ENCODE data around the gene SPR. TPM values are rescaled to one million over a fixed set of nuclear protein-coding genes. Genes with fewer than 3 reads are reported as not detected.

The SPR gene
- total and polyA plus RNA-seq, 2 of the 13 experiments (the other 11 are each of a cell fraction or from before 2014, with no cell fraction given), result 34.0 to 96.0 TPM

- TF ChIP-seq, protein P1, sequence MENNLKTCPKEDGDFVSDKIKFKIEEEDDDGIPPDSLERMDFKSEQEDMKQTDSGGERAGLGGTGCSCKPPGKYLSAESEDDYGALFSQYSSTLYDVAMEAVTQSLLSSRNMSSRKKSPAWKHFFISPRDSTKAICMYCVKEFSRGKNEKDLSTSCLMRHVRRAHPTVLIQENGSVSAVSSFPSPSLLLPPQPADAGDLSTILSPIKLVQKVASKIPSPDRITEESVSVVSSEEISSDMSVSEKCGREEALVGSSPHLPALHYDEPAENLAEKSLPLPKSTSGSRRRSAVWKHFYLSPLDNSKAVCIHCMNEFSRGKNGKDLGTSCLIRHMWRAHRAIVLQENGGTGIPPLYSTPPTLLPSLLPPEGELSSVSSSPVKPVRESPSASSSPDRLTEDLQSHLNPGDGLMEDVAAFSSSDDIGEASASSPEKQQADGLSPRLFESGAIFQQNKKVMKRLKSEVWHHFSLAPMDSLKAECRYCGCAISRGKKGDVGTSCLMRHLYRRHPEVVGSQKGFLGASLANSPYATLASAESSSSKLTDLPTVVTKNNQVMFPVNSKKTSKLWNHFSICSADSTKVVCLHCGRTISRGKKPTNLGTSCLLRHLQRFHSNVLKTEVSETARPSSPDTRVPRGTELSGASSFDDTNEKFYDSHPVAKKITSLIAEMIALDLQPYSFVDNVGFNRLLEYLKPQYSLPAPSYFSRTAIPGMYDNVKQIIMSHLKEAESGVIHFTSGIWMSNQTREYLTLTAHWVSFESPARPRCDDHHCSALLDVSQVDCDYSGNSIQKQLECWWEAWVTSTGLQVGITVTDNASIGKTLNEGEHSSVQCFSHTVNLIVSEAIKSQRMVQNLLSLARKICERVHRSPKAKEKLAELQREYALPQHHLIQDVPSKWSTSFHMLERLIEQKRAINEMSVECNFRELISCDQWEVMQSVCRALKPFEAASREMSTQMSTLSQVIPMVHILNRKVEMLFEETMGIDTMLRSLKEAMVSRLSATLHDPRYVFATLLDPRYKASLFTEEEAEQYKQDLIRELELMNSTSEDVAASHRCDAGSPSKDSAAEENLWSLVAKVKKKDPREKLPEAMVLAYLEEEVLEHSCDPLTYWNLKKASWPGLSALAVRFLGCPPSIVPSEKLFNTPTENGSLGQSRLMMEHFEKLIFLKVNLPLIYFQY (CRISPR knock-in tag; IDR thresholded peaks at IDR 0.05; ENCODE audit: borderline replicate concordance), result peak; percentile 76; the same call in 1 of the 2 replicates
- TF ChIP-seq ZNF496 (CRISPR knock-in tag; IDR thresholded peaks at IDR 0.05; ENCODE audit: insufficient replicate concordance), result no peak
- no peak; the same call in 1 of the 2 replicates for TF ChIP-seq ZFP1 (CRISPR knock-in tag; IDR thresholded peaks at IDR 0.05)
- TF ChIP-seq DR1 (CRISPR knock-in tag; IDR thresholded peaks at IDR 0.05), result peak; percentile 38; the same call in 1 of the 2 replicates
- peak; percentile 79; the same call in 1 of the 2 replicates for TF ChIP-seq ZNF331 (CRISPR knock-in tag; IDR thresholded peaks at IDR 0.05)
- TF ChIP-seq AKNA (CRISPR knock-in tag; IDR thresholded peaks at IDR 0.05; ENCODE audit: borderline replicate concordance), result no peak
- TF ChIP-seq E2F1 (CRISPR knock-in tag; IDR thresholded peaks at IDR 0.05), result no peak
- peak; percentile 89 for TF ChIP-seq ZMYM4 (CRISPR knock-in tag; IDR thresholded peaks at IDR 0.05)
- peak; percentile 56; the same call in 1 of the 2 replicates for TF ChIP-seq RXRB (CRISPR knock-in tag; IDR thresholded peaks at IDR 0.05; ENCODE audit: borderline replicate concordance)
- no peak for TF ChIP-seq NR2F6 (IDR thresholded peaks at IDR 0.05)
- no peak for TF ChIP-seq NR2F6 (CRISPR knock-in tag; IDR thresholded peaks at IDR 0.05)
- peak; percentile 47; the same call in 1 of the 2 replicates for TF ChIP-seq ELF1 (CRISPR knock-in tag; IDR thresholded peaks at IDR 0.05)
- 0 out of 2 replicates have a peak, but pooled peaks have one; percentile 36 for TF ChIP-seq ATF2 (CRISPR knock-in tag; IDR thresholded peaks at IDR 0.05)
- no peak for TF ChIP-seq ZNF446 (CRISPR knock-in tag; IDR thresholded peaks at IDR 0.05)
- TF ChIP-seq, protein P2, sequence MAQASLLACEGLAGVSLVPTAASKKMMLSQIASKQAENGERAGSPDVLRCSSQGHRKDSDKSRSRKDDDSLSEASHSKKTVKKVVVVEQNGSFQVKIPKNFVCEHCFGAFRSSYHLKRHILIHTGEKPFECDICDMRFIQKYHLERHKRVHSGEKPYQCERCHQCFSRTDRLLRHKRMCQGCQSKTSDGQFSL (CRISPR knock-in tag; IDR thresholded peaks at IDR 0.05), result no peak
- no peak for TF ChIP-seq ZFAT (CRISPR knock-in tag; conservative IDR thresholded peaks at IDR 0.05)
- TF ChIP-seq ZNF816 (CRISPR knock-in tag; IDR thresholded peaks at IDR 0.05; ENCODE audit: borderline replicate concordance), result no peak
- TF ChIP-seq SP5 (CRISPR knock-in tag; IDR thresholded peaks at IDR 0.05; ENCODE audit: borderline replicate concordance, low read depth), result no peak
Measured at GRCh38 chr2:72862239-72862988, 24.8 kb upstream of the SPR start (continued).
